RWPE1 (cell line): ENCODE results near the gene RNPEPL1.

Experiments used
- CTCF ChIA-PET: fragments of 350-600 bp; sonication (Branson Sonifier 250); formaldehyde crosslinking; extraction: SDS; loops from one replicate; lab custom pipeline; 2021; lab: Yijun Ruan, JAX
- POLR2A ChIA-PET: fragments of 400-600 bp; formaldehyde crosslinking; extraction: SDS; loops from one replicate; lab custom pipeline; 2020; ENCODE audit warnings: antibody characterized with exemption; ENCODE audit not compliant: low non-redundant PET; lab: Yijun Ruan, JAX
- DNase-seq: peaks from one replicate; pipeline ENCODE4 v3.0.0; 2012; ENCODE audit warnings: low spot score
- H3K27ac ChIP-seq: fragments of 450-650 bp; 2 replicates; pipeline ENCODE4 v1.5.1; 2017
- TF ChIP-seq, protein P1 (sequence below): fragments of 450-650 bp; conservative IDR thresholded peaks from 2 replicates; pipeline ENCODE4 v1.5.1; 2017; ENCODE audit warnings: low read depth, mild to moderate bottlenecking

Gene RNPEPL1

GRCh38 chr2:240595381-240596079 is 27.2 kb downstream of the RNPEPL1 start:
- ChIA-PET POLR2A (no interaction called here), CTCF (interaction anchor here (0.6 kb wide), 1 partner anchor 841 kb away, joined by 3 read pairs; no protein-coding TSS in a partner anchor)
- TF ChIP-seq, protein P1, sequence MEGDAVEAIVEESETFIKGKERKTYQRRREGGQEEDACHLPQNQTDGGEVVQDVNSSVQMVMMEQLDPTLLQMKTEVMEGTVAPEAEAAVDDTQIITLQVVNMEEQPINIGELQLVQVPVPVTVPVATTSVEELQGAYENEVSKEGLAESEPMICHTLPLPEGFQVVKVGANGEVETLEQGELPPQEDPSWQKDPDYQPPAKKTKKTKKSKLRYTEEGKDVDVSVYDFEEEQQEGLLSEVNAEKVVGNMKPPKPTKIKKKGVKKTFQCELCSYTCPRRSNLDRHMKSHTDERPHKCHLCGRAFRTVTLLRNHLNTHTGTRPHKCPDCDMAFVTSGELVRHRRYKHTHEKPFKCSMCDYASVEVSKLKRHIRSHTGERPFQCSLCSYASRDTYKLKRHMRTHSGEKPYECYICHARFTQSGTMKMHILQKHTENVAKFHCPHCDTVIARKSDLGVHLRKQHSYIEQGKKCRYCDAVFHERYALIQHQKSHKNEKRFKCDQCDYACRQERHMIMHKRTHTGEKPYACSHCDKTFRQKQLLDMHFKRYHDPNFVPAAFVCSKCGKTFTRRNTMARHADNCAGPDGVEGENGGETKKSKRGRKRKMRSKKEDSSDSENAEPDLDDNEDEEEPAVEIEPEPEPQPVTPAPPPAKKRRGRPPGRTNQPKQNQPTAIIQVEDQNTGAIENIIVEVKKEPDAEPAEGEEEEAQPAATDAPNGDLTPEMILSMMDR = no peak
- no peak for DNase-seq
- H3K27ac ChIP-seq = peak overlapping the region; percentile 3; the same call in 1 of the 2 replicates

DNA sequence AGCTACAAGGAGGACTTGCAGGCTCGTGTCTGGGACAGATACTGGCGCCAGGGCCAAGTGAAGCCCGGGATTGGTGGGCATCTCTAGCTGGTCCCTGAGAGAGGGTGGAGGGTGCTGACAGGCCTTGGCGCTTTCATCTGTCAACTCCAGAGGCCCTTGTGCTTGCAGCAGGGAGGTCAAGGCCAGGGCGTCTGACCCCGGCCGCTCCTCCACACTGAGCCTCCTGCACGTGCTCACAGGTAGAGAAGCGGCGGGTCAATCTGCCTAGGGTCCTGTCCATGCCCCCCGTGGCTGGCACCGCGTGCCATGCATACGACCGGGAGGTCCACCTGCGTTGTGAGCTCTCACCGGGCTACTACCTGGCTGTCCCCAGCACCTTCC is 27.8 kb downstream of the RNPEPL1 start:
- TF ChIP-seq, protein P1 = no peak
- ChIA-PET POLR2A (no interaction called here), CTCF (interaction anchor here (0.6 kb wide), 2 partner anchors 244 to 840 kb away, joined by 3 to 4 read pairs; no protein-coding TSS in a partner anchor)
- no peak for DNase-seq
- no peak overlapping the region; the same call in 1 of the 2 replicates for H3K27ac ChIP-seq

GRCh38 chr2:240596491-240596931 is 28.2 kb downstream of the RNPEPL1 start:
- ChIA-PET POLR2A (no interaction called here), CTCF (interaction anchor here (0.6 to 0.7 kb wide), 2 partner anchors 19 to 244 kb away, joined by 3 to 4 read pairs; no protein-coding TSS in a partner anchor)
- DNase-seq = no peak
- no peak overlapping the region for H3K27ac ChIP-seq
- TF ChIP-seq, protein P1 = no peak

DNA sequence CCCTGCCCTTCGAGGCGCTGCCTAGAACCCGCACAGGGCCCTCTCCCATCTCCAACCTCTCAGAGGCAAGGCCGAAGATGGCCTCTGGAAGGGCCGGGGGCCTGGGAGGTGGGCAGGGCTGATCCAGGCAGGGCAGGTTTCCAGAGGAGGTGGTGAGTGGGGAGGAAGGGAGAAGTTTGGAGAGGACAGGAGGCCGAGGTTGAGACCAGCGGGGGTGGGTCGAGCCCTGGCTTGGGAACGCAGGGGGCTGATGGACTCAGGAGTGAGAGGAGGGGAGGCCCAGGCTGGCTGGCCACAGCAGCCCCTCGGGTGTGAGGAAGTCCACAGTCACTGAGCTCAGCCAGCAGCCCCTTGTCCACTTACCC is 28.8 kb downstream of the RNPEPL1 start:
- TF ChIP-seq, protein P1 = no peak
- POLR2A ChIA-PET = no interaction called here
- CTCF ChIA-PET = interaction anchor here (0.7 kb wide), 1 partner anchor 20 kb away, joined by 3 read pairs; no protein-coding TSS in a partner anchor
- H3K27ac ChIP-seq = no peak overlapping the region
- DNase-seq = no peak

GRCh38 chr2:240597419-240598181 is 29.3 kb downstream of the RNPEPL1 start:
- ChIA-PET CTCF (interaction anchor here (0.7 kb wide), 1 partner anchor 21 kb away, joined by 3 read pairs; no protein-coding TSS in a partner anchor), POLR2A (no interaction called here)
- no peak overlapping the region for H3K27ac ChIP-seq
- TF ChIP-seq, protein P1 = no peak
- no peak for DNase-seq

GRCh38 chr2:240598311-240598911 is 30.1 kb downstream of the RNPEPL1 start:
- CTCF ChIA-PET = no interaction called here
- DNase-seq = no peak
- POLR2A ChIA-PET = no interaction called here
- 0 out of 2 replicates have a peak overlapping the region, but pooled peaks have one; percentile 18 for H3K27ac ChIP-seq
- TF ChIP-seq, protein P1 = no peak
